BLaER1 treated with 17β-estradiol and CSF1 and Interleukin-3, amounts not matched to agents 10 nM and 100 nM (cell line): ENCODE measurements around the gene RFTN1.

Experiments
- H3K27ac ChIP-seq, 11 experiments: shearing (Covaris generic); formaldehyde crosslinking; 2 replicates each; pipeline ENCODE4 v1.8.1; 2022
- H3K27me3 ChIP-seq, 11 experiments: shearing (Covaris generic); formaldehyde crosslinking; 2 replicates each; pipeline ENCODE4 v1.8.1; 2022
- H3K36me3 ChIP-seq, 11 experiments: shearing (Covaris generic); formaldehyde crosslinking; 2 replicates each; pipeline ENCODE4 v1.8.1; 2022
- H3K4me1 ChIP-seq, 10 experiments: shearing (Covaris generic); formaldehyde crosslinking; 2 replicates each; pipeline ENCODE4 v1.8.1; 2022
- H3K4me2 ChIP-seq, 11 experiments: shearing (Covaris generic); formaldehyde crosslinking; 2 replicates each; pipeline ENCODE4 v1.8.1; 2022
- H3K4me3 ChIP-seq, 10 experiments: shearing (Covaris generic); formaldehyde crosslinking; 2 replicates each; pipeline ENCODE4 v1.8.1; 2022
- H3K9ac ChIP-seq, 11 experiments: shearing (Covaris generic); formaldehyde crosslinking; 2 replicates each; pipeline ENCODE4 v1.8.1; 2022
- H3K9me3 ChIP-seq, 11 experiments: shearing (Covaris generic); formaldehyde crosslinking; replicated peaks in 1 of 11; 2 replicates each; pipeline ENCODE4 v1.8.1; 2022
- H4K20me1 ChIP-seq, 11 experiments: shearing (Covaris generic); formaldehyde crosslinking; 2 replicates each; pipeline ENCODE4 v1.8.1; 2022
- Cebpa-rat ChIP-seq, 11 experiments: shearing (Covaris generic); IDR thresholded peaks; 2 replicates each; pipeline ENCODE4 v1.8.1; 2022

Gene RFTN1

GRCh38 chr3:16398648-16399047 lies 114.9 kb downstream of the RFTN1 start:
- H3K4me1 ChIP-seq = peaks cover 15 to 39% (median 18%) of the 10 kb centered on the region in 10 experiments
- no peak overlapping the region for H3K27ac ChIP-seq
- no peaks in the 10 kb centered on the region; a peak in 1 of 22 replicates for H3K9me3 ChIP-seq
- H3K4me3 ChIP-seq = no peak overlapping the region
- no peak overlapping the region for H3K4me2 ChIP-seq
- H3K36me3 ChIP-seq = peaks cover 49 to 88% (median 70%) of the 10 kb centered on the region in 11 experiments
- H3K27me3 ChIP-seq = no peaks in the 10 kb centered on the region
- TF ChIP-seq Cebpa-rat (IDR thresholded peaks at IDR 0.05) = no peak
- H4K20me1 ChIP-seq = peaks cover 16 to 73% (median 27%) of the 10 kb centered on the region in 11 experiments; a peak in 17 of 22 replicates
- no peak overlapping the region for H3K9ac ChIP-seq

GRCh38 chr3:16396202-16396601 lies 117.3 kb downstream of the RFTN1 start:
- no peak overlapping the region for H3K4me2 ChIP-seq
- no peak overlapping the region for H3K9ac ChIP-seq
- no peaks in the 10 kb centered on the region for H3K27me3 ChIP-seq
- peaks cover 0 to 6% (median 0%) of the 10 kb centered on the region in 11 experiments; a peak in 2 of 22 replicates for H3K9me3 ChIP-seq
- no peak overlapping the region for H3K4me3 ChIP-seq
- TF ChIP-seq Cebpa-rat (IDR thresholded peaks at IDR 0.05) = no peak
- H4K20me1 ChIP-seq = peaks cover 8 to 77% (median 19%) of the 10 kb centered on the region in 11 experiments; a peak in 17 of 22 replicates
- no peak overlapping the region for H3K27ac ChIP-seq
- H3K36me3 ChIP-seq = peaks cover 35 to 83% (median 65%) of the 10 kb centered on the region in 11 experiments
- H3K4me1 ChIP-seq = peaks cover 10 to 21% (median 17%) of the 10 kb centered on the region in 10 experiments

- Histone ChIP-seq H3K9me3 (peaks cover 0 to 6% (median 0%) of the 10 kb centered on the region in 11 experiments; a peak in 2 of 22 replicates), H3K4me1 (peaks cover 5 to 11% (median 8%) of the 10 kb centered on the region in 10 experiments; a peak in 18 of 20 replicates), H3K27ac (no peak overlapping the region), H3K4me2 (no peak overlapping the region), H3K27me3 (no peaks in the 10 kb centered on the region), H4K20me1 (peaks cover 8 to 77% (median 17%) of the 10 kb centered on the region in 11 experiments; a peak in 17 of 22 replicates), H3K9ac (no peak overlapping the region), H3K36me3 (peaks cover 33 to 83% (median 64%) of the 10 kb centered on the region in 11 experiments), H3K4me3 (no peak overlapping the region)
- no peak for TF ChIP-seq Cebpa-rat (IDR thresholded peaks at IDR 0.05)
Observed at GRCh38 chr3:16395212-16395611, 118.3 kb downstream of the RFTN1 start.

GRCh38 chr3:16394639-16395038 lies 118.9 kb downstream of the RFTN1 start:
- no peak overlapping the region for H3K4me3 ChIP-seq
- H3K4me1 ChIP-seq = peaks cover 0 to 5% (median 3%) of the 10 kb centered on the region in 10 experiments; a peak in 15 of 20 replicates
- no peak for TF ChIP-seq Cebpa-rat (IDR thresholded peaks at IDR 0.05)
- H3K9me3 ChIP-seq = peaks cover 0 to 6% (median 0%) of the 10 kb centered on the region in 11 experiments; a peak in 2 of 22 replicates
- H3K4me2 ChIP-seq = no peak overlapping the region
- no peak overlapping the region for H3K9ac ChIP-seq
- no peaks in the 10 kb centered on the region for H3K27me3 ChIP-seq
- peaks cover 39 to 83% (median 68%) of the 10 kb centered on the region in 11 experiments for H3K36me3 ChIP-seq
- H3K27ac ChIP-seq = no peak overlapping the region
- peaks cover 4 to 71% (median 11%) of the 10 kb centered on the region in 11 experiments; a peak in 17 of 22 replicates for H4K20me1 ChIP-seq

GRCh38 chr3:16392717-16393116 lies 120.8 kb downstream of the RFTN1 start:
- Histone ChIP-seq H3K36me3 (peaks cover 36 to 77% (median 58%) of the 10 kb centered on the region in 11 experiments), H3K27me3 (no peaks in the 10 kb centered on the region), H3K9me3 (peaks cover 0 to 7% (median 0%) of the 10 kb centered on the region in 11 experiments; a peak in 2 of 22 replicates), H3K4me2 (no peak overlapping the region), H3K9ac (no peak overlapping the region), H3K4me1 (peaks cover 1 to 8% (median 4%) of the 10 kb centered on the region in 10 experiments; a peak in 17 of 20 replicates), H4K20me1 (peaks cover 0 to 60% (median 0%) of the 10 kb centered on the region in 11 experiments; a peak in 7 of 22 replicates), H3K27ac (no peak overlapping the region), H3K4me3 (no peak overlapping the region)
- TF ChIP-seq Cebpa-rat (IDR thresholded peaks at IDR 0.05) = no peak

- Histone ChIP-seq H4K20me1 (peaks cover 0 to 64% (median 2%) of the 10 kb centered on the region in 11 experiments; a peak in 9 of 22 replicates), H3K4me3 (no peak overlapping the region), H3K4me2 (no peak overlapping the region), H3K27ac (no peak overlapping the region), H3K9me3 (peaks cover 0 to 7% (median 0%) of the 10 kb centered on the region in 11 experiments; a peak in 2 of 22 replicates), H3K9ac (no peak overlapping the region), H3K36me3 (peaks cover 29 to 75% (median 52%) of the 10 kb centered on the region in 11 experiments), H3K4me1 (peaks cover 8 to 14% (median 11%) of the 10 kb centered on the region in 10 experiments), H3K27me3 (no peaks in the 10 kb centered on the region)
- no peak for TF ChIP-seq Cebpa-rat (IDR thresholded peaks at IDR 0.05)
Observed at GRCh38 chr3:16392065-16392464, 121.4 kb downstream of the RFTN1 start.

- Histone ChIP-seq H3K27me3 (no peaks in the 10 kb centered on the region), H3K36me3 (peaks cover 29 to 78% (median 46%) of the 10 kb centered on the region in 11 experiments; a peak in 21 of 22 replicates), H3K4me1 (peaks cover 17 to 25% (median 22%) of the 10 kb centered on the region in 10 experiments), H3K27ac (no peak overlapping the region), H3K9ac (no peak overlapping the region), H4K20me1 (peaks cover 0 to 71% (median 4%) of the 10 kb centered on the region in 11 experiments; a peak in 9 of 22 replicates), H3K9me3 (peaks cover 0 to 7% (median 0%) of the 10 kb centered on the region in 11 experiments; a peak in 2 of 22 replicates), H3K4me3 (no peak overlapping the region), H3K4me2 (no peak overlapping the region)
- TF ChIP-seq Cebpa-rat (IDR thresholded peaks at IDR 0.05) = no peak
Observed at GRCh38 chr3:16390581-16390980, 122.9 kb downstream of the RFTN1 start.

GRCh38 chr3:16388850-16389441 lies 124.6 kb downstream of the RFTN1 start:
- H4K20me1 ChIP-seq = peaks cover 0 to 81% (median 4%) of the 10 kb centered on the region in 11 experiments; a peak in 9 of 22 replicates
- no peak overlapping the region for H3K27ac ChIP-seq

GRCh38 chr3:16386561-16386960 lies 126.9 kb downstream of the RFTN1 start:
- Histone ChIP-seq H3K9me3 (peaks cover 0 to 22% (median 12%) of the 10 kb centered on the region in 11 experiments; a peak in 14 of 22 replicates), H3K27me3 (no peaks in the 10 kb centered on the region), H3K9ac (no peak overlapping the region), H3K4me1 (peaks cover 17 to 41% (median 23%) of the 10 kb centered on the region in 10 experiments), H4K20me1 (peaks cover 0 to 65% (median 4%) of the 10 kb centered on the region in 11 experiments; a peak in 8 of 22 replicates), H3K4me2 (peak overlapping the region; percentile 49 to 79 (median 58)), H3K36me3 (peaks cover 24 to 90% (median 55%) of the 10 kb centered on the region in 11 experiments; a peak in 21 of 22 replicates), H3K27ac (peak overlapping the region in 8 of 11 experiments; percentile 5 to 55 (median 34); a peak in 13 of 22 replicates), H3K4me3 (no peak overlapping the region)
- peak in 1 of 11 experiments; percentile 19; a peak in 1 of 22 replicates for TF ChIP-seq Cebpa-rat (IDR thresholded peaks at IDR 0.05)

More at GRCh38 chr3:16388850-16389441, 124.6 kb downstream of the RFTN1 start:
- peaks cover 17 to 25% (median 22%) of the 10 kb centered on the region in 10 experiments for H3K4me1 ChIP-seq
- H3K9ac ChIP-seq = no peak overlapping the region
- no peak for TF ChIP-seq Cebpa-rat (IDR thresholded peaks at IDR 0.05)
- no peaks in the 10 kb centered on the region for H3K27me3 ChIP-seq
- H3K36me3 ChIP-seq = peaks cover 35 to 84% (median 55%) of the 10 kb centered on the region in 11 experiments
- no peak overlapping the region for H3K4me2 ChIP-seq
- no peak overlapping the region for H3K4me3 ChIP-seq
- H3K9me3 ChIP-seq = peaks cover 0 to 7% (median 0%) of the 10 kb centered on the region in 11 experiments; a peak in 3 of 22 replicates
